GM19239 (cell line): ENCODE data around the gene IFT52.
"Not testable (repeated sequence)": the region's sequence is repeated elsewhere in the genome, so short reads cannot be mapped to it uniquely, and the experiment has no call there.

Experiments
- DNase-seq: peaks from one replicate; pipeline ENCODE4 v3.0.0; 2011; ENCODE audit warnings: low spot score; ENCODE audit not compliant: insufficient read length
- FAIRE-seq: peaks from 2 replicates; lab custom pipeline; 2011; peaks lifted over from hg19 to GRCh38; lab: Jason Lieb, UNC

Gene IFT52

DNA sequence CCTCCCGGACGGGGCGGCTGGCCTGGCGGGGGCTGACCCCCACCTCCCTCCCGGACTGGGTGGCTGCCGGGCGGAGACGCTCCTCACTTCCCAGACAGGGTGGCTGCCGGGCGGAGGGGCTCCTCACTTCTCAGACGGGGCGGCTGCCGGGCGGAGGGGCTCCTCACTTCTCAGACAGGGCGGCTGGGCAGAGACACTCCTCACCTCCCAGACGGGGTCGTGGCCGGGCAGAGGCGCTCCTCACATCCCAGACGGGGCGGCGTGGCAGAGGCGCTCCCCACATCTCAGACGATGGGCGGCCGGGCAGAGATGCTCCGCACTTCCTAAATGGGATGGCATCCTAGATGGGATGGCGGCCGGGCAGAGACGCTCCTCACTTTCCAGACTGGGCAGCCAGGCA is 16.5 kb downstream of the IFT52 start:
- not testable (repeated sequence) for FAIRE-seq, DNase-seq

- DNase-seq (no peak), FAIRE-seq (no peak)
These were observed 40.9 kb downstream of the IFT52 start for GRCh38 chr20:43631598-43631997.

DNA sequence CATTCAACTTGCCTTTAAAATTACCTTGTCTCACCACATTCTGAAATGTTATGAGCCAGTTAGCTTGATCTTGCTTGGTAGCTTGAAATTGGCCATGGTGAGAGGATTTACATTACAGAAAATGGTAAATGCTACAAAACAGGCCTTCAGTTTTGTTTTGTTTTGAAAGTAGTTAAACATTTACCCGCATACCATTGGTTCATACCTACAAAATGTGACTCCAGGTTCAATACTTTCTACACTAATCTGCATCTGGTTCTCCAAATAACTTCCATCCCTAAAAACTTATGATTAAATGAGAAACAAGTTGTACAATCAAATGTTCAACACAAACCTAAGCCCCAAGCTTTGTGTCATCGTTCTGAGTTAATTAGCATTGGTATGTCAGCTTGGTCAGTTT is 45.7 kb downstream of the IFT52 start:
- no peak for DNase-seq
- no peak for FAIRE-seq

- FAIRE-seq (no peak), DNase-seq (no peak)
These were observed 51.8 kb downstream of the IFT52 start for GRCh38 chr20:43642548-43642947.

DNA sequence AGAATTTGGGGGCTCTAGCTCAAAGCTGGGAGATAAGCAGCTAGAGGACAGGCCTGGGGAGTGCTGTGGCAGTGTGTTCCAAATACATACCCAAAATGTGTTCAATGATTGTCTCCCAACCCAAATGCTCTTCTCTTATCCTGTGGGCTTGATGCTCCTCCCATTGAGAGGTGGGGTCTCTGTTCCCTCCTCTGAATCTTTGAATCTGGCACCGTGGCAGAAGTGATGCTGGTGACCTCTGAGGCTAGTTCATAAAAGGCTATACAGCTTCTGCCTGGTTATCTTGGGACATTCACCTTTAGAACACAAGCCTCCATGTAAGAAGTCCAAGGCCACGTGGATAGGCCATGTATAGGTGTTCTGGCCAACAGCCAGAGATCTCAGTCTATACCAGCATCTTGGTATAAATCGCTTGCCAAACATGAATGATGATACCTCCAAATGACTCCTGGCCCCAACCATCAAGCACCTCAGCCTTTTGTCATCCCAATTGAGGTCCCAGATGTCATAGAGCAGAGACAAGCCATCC is 60.3 kb downstream of the IFT52 start:
- DNase-seq = no peak
- no peak for FAIRE-seq

DNA sequence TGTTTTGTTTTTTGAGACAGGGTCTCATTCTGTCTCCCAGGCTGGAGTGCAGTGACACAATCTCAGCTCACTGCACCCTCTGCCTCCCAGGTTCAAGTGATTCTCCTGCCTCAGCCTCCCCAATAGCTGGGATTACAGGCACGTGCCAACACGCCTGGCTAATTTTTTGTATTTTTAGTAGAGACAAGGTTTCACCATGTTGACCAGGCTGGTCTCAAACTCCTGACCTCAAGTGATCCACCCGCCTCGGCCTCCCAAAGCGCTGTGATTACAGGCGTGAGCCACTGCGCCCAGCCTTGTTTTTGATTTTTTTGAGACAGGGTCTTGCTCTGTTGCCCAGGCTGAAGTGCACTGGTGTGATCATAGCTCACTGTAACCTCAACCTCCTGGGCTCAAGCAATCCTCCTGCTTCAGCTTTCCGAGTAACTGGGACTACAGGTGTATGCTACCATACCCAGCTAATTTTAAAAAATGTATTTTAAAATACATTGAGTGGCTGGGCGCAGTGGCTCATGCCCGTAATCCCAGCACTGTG is 61.0 kb downstream of the IFT52 start:
- not testable (repeated sequence) for FAIRE-seq, DNase-seq

DNA sequence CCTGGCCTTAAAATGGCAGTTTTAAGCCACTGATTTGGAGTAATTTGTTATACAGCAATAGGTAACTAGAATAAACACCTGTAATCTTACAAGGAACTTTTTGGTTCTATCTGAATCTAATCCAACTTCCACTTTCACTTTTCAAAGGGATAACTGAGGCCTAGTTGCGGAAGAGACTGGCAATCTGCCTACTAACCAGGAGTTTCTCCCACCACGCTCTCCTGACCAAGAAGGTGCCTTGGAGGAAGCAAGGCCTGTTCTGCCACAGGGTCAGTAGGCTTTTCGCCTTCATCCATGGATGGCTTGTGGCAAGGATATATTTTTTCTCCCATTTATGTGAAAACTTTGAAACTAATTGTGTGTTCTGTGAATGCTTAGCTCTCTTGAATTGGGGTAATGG is 63.2 kb downstream of the IFT52 start:
- no peak for FAIRE-seq
- no peak for DNase-seq

DNA sequence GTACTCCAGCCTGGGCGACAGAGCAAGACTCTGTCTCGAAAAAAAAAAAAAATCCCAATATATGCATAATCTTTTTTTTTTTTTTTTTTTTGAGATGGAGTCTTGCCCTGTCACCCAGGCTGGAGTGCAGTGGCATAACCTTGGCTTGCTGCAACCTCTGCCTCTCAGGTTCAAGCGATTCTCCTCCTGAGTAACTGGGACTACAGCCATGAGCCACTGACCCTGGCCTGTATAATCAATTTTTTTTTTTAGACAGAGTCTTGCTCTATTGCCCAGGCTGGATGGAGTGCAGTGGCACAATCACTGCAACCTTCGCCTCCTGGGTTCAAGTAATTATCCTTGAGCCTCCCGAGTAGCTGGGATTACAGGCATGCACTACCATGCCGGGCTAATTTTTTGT is 64.4 kb downstream of the IFT52 start:
- not testable (repeated sequence) for FAIRE-seq, DNase-seq

GRCh38 chr20:43655937-43656336 is 65.2 kb downstream of the IFT52 start:
- FAIRE-seq (no peak), DNase-seq (no peak)

- FAIRE-seq (no peak), DNase-seq (no peak)
These were observed 67.5 kb downstream of the IFT52 start for GRCh38 chr20:43658069-43658722.

DNA sequence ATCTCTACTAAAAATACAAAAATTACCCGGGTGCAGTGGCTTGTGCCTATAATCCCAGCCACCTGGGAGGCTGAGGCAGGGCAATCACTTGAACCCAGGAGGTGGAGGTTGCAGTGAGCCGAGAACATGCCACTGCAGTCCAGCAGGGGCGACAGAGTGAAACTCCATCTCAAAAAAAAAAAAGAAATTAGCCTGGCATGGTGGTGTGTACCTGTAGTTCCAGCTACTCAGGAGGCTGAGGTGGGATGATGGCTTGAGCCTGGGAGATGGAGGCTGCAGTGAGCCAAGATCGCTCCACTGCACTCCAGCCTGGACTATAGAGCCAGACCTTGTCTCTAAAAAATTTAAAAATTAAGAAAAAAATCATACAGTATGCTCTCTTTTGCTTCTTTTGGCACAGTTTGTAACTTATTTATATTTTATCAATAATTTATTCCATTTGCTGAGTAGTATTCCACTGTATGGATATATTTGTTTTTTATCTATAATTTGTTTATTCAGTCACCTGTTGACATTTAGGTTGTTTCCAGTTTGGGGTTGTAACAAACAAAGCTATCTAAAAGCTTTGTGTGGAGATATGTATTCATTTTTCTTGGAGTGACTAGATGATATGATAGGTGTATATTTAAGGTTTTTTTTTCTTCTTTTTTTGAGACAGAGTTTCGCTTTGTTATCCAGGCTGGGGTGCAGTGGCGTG is 68.1 kb downstream of the IFT52 start:
- FAIRE-seq (no peak), DNase-seq (no peak)

DNA sequence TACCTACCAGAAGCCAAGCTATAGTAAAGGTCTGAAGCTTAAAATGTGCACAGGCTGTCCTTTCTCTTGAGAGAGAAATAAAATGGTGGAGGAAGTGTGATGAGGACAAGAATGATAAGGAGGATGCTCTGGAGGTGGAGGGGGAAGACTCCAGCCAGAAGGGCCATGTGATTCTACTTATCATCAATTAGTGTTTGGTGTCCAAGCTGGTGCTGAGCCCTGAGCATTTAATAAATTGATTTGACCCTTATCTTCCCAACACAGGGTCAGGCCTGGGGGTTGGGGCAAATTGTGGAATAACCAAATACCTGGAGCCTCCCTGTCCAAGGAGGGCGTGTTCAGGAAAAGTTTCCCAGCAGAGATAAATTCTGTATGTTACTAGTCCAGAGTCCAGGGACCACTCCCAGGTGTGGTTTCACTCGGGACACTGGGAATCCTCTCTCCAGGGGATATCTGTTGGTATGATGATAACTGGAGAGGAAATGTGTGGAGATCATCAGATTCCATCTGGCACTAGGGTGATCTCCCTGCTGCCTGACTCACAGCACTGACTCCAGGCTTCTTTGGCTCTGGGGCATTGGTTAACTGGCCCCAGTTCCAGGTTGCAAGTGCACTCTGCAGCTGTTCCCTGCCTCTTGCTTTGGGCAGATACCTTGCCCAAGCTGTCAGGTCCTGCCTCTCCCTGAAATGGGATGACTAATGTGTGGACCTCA is 72.4 kb downstream of the IFT52 start:
- DNase-seq = no peak
- no peak for FAIRE-seq

GRCh38 chr20:43665466-43666176 is 74.9 kb downstream of the IFT52 start:
- no peak for DNase-seq

DNA sequence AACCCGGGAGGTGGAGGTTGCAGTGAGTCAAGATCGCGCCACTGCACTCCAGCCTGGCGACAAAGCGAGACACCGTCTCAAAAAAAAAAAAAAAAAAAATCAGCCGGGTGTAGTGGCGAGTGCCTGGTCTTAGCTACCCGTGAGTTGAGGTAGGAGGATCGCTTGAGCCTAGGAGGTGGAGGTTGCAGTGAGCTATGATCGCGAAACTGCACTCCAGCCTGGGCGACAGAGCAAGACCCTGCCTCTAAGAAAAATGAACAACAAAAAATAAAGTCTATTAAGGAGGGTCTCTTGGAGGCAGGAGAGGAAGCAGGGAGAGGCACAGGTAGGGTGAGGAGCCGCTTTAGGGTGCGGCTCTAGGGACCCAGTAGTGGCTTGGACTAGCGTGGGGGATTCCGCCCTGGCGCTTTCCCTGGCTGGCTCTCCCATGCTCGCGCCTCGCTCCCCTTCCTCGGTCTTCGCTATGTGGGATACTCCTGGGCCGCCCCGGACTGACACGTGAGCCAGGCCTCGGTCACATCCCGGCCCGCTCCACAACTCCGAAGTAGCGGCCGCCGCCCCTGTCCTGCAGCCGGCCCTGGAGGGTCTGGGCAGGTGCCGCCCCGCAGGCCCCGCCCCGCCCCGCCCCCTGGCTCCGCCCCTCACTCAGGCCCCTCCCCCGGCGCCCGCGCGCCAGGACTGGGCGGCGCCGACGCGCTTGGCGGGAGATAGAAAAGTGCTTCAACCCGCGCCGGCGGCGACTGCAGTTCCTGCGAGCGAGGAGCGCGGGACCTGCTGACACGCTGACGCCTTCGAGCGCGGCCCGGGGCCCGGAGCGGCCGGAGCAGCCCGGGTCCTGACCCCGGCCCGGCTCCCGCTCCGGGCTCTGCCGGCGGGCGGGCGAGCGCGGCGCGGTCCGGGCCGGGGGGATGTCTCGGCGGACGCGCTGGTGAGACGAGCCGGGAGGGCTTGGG is 75.9 kb downstream of the IFT52 start, which contains the start of gene MYBL2:
TSS of gene MYBL2 (plus strand) at position 739 of the 953 bp plus-strand sequence. CDS start at position 909, 170 bp downstream.
- DNase-seq (peak; percentile 75), FAIRE-seq (no peak)

More at GRCh38 chr20:43665466-43666176, 74.9 kb downstream of the IFT52 start:
- FAIRE-seq = no peak

- FAIRE-seq (peak; percentile 83), DNase-seq (peak; percentile 54)
These were observed 76.8 kb downstream of the IFT52 start for GRCh38 chr20:43667341-43668132.

- FAIRE-seq (no peak), DNase-seq (no peak)
These were observed 78.6 kb downstream of the IFT52 start for GRCh38 chr20:43669332-43669731.

- FAIRE-seq = no peak
- no peak for DNase-seq
These were observed 79.7 kb downstream of the IFT52 start for GRCh38 chr20:43670423-43670822.

DNA sequence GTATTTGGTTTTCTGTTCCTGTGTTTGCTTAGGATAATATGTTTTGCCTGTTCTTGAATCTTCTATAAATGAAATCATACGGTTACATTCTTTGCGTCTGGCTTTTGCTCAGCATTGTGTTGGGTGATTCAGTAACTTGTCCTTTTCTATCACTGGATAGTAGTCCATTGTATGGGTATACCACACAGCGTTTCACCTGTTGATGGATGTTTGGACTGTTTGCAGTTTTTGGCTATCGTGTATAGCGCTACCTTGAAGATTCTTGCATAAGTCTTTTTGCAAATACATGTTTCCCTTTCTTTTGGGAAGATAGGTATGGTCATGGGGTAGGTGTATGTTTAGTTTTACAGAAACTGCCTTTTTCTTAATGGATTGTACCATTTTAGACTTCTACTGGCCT is 85.6 kb downstream of the IFT52 start:
- DNase-seq = no peak
- FAIRE-seq = no peak
